GM12865 (cell line): ENCODE results near the gene AQP12A.

ENCODE experiments used
- DNase-seq: peaks from one replicate; pipeline ENCODE4 v3.0.0; 2010; ENCODE audit warnings: low read depth
- H3K4me3 ChIP-seq: 2 replicates; pipeline ENCODE4 v1.5.1; 2011; ENCODE audit warnings: mild to moderate bottlenecking, low read depth, low read length, control low read depth
- TF ChIP-seq, protein P1 (sequence below): IDR thresholded peaks from 2 replicates; pipeline ENCODE4 v1.5.1; 2011; ENCODE audit warnings: low read length, control low read depth, low read depth, inconsistent platforms; ENCODE audit not compliant: insufficient read depth; ENCODE audit errors: missing control alignments

AQP12A gene

DNA sequence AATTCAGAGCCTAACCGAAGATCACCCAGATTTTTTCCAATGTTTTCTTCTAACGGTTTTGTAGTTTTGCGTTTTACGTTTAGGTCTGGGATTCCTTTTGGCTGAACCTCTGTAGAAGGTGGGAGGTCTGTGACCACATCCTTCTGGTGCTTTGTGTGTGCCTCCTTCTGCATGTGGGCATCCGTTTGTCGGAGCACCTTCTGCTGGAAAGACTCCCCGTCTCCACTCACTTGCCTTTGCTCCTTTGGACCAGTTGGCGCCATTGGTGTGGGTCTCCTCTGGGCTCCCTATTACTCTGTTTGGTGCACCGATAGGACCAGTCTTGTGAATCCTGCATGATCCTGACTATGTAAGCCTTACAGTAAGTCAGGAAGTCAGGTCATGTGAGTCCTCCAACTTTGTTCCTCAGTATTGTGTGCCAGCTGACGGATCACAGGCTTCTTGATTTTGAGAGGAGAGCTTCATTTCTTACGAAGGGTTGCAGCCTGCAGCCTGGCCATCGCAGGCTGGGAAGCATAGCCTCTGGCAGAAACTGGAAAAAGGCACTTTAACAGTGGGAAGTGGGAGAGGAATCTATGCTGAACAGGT is 13.6 kb downstream of the AQP12A start:
- TF ChIP-seq, protein P1, sequence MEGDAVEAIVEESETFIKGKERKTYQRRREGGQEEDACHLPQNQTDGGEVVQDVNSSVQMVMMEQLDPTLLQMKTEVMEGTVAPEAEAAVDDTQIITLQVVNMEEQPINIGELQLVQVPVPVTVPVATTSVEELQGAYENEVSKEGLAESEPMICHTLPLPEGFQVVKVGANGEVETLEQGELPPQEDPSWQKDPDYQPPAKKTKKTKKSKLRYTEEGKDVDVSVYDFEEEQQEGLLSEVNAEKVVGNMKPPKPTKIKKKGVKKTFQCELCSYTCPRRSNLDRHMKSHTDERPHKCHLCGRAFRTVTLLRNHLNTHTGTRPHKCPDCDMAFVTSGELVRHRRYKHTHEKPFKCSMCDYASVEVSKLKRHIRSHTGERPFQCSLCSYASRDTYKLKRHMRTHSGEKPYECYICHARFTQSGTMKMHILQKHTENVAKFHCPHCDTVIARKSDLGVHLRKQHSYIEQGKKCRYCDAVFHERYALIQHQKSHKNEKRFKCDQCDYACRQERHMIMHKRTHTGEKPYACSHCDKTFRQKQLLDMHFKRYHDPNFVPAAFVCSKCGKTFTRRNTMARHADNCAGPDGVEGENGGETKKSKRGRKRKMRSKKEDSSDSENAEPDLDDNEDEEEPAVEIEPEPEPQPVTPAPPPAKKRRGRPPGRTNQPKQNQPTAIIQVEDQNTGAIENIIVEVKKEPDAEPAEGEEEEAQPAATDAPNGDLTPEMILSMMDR: no peak
- no peak overlapping the region for H3K4me3 ChIP-seq
- DNase-seq: no peak

DNA sequence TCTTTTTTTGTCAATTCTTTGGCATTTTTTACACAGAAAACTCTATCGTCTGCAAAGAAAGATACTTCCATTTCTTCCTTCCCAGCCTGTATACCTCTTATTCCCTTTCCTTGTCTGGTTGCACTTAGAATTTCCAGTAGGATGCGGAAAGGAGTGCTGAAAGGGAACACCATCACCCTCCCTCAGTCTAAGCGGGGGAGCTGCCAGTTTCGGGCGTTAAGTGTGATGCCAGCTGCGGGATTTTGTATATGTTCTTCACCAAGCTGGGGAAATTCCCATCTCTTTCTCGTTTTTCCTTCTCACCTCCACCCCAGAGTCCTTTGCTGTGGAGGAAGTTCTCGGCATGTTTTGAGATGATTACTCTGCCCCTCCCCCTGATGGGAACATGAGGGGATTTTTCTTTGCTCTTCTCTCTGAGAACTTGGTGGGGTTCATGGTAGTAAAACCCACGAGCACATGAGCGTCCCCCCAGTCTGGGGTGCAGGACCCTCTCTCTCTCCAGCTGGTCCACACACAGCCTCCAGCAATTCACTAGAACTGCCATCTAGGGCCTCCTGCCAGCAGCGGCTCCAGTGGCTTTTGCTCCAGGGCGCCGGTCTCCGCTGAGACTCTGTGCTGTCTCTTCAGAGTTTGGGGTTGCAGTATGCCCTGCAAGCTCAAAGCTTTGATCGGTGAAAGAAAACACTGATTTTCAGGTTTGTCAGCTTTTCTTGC is 15.5 kb downstream of the AQP12A start:
- DNase-seq: no peak
- TF ChIP-seq, protein P1: no peak
- no peak overlapping the region for H3K4me3 ChIP-seq

DNA sequence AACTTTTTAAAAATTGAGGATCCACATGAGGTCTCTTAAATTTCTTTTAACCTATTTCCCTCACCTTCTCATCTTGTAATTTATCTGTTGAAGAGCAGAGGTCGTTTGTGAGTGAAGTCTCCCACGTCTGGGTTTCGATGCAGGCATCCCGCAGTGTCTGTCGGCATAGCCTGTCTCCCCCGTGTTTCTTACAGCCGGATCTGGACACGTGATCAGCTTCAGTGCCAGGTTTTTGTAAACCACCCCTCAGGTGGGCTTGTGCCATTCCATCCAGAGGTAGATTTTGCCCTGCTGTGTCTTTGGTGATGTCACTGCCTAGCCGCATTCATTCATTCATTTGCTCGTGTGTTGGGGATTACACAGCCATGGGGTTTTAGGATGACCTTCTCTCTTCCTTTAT is 16.2 kb downstream of the AQP12A start:
- TF ChIP-seq, protein P1: no peak
- no peak overlapping the region for H3K4me3 ChIP-seq
- no peak for DNase-seq

DNA sequence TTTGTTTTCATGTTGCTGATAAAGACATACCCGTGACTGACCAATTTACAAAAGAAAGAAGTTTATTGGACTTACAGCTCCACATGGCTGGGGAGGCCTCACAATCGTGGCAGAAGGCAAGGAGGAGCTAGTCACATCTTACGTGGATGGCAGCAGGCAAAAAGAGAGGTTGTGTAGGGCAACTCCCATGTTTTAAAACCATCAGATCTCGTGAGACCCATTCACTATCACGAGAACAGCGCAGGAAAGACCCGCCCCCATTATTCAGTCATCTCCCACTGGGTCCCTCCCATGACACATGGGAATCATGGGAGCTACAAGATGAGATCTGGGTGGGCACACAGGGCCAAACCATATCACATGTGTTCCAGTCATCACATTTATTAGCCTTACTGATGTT is 16.8 kb downstream of the AQP12A start:
- no peak for DNase-seq
- TF ChIP-seq, protein P1: no peak
- H3K4me3 ChIP-seq: no peak overlapping the region

DNA sequence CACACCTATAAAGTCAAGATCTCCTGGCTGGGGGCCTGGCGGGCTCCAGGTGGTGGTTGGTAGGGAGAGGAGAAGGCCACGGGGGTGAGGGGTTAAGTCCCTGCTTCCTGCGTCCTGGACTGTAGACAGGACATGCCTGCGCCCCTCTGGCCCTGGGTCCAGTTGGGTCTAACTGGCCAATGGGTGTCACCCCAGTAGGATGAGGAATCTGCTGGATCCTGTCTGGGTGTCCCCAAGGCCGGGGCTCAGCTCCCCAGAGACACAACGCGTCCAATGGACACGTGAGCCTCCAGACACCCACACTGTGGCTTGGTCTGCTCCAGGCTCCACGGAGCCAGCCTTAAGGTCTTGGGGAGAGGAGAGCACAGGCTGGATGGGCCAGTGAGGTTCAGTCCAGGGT is 19.6 kb downstream of the AQP12A start:
- no peak for DNase-seq
- no peak overlapping the region for H3K4me3 ChIP-seq
- TF ChIP-seq, protein P1: no peak

DNA sequence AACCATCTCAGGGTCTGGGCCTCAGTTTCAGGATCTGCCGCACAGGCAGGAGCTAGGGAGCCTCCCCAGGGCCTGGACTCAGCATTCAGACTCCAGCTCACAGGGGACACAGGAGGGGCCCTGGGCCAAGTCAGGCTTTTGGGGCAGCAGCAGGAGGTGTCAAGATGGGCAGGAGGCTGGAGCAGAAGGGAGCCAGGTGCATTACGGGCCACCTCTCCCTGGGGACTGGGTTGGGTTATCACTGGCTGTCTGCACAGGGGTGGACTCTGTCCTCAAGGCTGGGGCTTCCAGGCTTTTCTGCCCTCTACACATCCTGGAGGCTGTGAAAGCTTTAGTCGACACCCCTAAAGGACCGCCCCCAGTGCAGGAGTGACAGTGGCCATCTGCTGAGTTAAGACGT is 20.0 kb downstream of the AQP12A start:
- TF ChIP-seq, protein P1: no peak
- H3K4me3 ChIP-seq: no peak overlapping the region
- DNase-seq: no peak

DNA sequence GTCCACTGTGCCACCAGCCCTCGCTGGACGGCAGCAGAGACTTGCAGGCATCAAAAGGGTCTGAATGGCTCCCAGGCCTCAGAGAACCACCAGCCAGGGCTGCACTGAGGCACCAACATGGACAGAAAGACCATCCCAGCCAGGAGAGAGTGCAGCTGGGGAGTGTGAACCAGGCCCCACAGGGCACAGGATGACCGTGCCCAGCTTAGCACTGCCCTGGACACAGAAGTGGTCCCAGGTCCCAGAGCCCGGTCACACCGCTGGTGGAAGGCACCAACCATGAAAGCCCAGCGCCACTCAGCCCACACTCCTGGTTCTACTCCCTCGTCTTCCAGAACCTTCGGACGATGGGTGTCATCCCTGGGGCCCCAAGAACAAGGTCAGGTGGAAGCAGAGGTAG is 20.5 kb downstream of the AQP12A start:
- DNase-seq: no peak
- TF ChIP-seq, protein P1: no peak
- no peak overlapping the region for H3K4me3 ChIP-seq
